Gastrocnemius medialis (tissue), 4 donors: ENCODE results near the gene PUS7L.

Experiments
- POLR2A ChIP-seq, 2 donors: fragments of 450-650 bp; IDR thresholded peaks; one replicate each; pipeline ENCODE4 v1.6.1; 2017; ENCODE audit warnings: antibody characterized with exemption in 2 of 2, mild to moderate bottlenecking in 2 of 2, moderate library complexity in 2 of 2
- TF ChIP-seq, protein P1 (sequence below), 5 experiments: fragments of 450-650 bp in 3 of 5; fragments of 200-600 bp in 2 of 5; sonication (generic) in 2 of 5; IDR thresholded peaks in 4 of 5; conservative IDR thresholded peaks in 1 of 5; 1 replicate in 4 of 5; 2 replicates in 1 of 5; pipeline ENCODE4 v1.5.1; 2016 to 2019; ENCODE audit warnings: antibody characterized with exemption in 5 of 5, mild to moderate bottlenecking in 3 of 5, moderate library complexity in 3 of 5

DNA sequence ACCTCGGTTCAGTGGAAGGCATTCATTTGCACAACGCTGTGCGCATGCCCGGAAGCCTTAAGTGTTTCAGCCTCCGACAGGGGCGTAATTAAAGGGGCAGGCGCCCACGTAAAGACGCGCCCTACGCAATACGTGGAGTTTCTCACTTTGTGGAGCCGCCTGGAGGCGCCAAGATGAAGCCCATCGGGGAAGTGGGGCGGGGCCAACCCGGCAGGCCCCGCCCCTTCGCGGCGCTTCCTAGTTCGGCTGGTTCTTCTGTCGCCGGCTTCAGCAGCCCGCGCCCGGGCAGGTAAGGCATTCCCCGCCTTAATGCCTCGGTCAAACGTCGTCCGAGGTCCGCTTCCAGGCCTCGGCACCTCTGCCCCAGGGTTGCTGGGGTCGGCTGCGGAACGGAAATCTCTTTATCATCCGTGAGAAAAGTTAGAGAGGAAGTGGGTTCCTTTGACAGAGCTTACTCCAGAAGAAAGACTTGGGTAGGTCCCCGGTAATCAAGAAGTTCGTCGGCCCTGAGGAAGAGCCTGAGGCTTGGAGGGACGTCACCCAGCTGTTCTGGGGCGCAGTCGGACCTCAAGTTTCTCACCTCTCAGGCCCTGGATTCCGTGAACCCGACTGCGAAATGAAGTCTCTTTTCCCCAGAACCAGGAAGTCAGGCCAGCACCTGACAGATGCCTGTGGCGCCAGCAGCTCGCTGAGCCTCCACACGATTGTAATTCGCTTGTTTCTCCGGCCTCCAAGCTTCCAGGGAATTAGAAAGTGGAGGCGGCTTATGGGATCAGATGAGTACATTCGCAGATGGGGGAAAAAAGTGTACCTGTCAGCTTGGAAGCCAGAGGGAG is at the start of gene PUS7L, which contains the start of gene IRAK4:
- TF ChIP-seq, protein P1, sequence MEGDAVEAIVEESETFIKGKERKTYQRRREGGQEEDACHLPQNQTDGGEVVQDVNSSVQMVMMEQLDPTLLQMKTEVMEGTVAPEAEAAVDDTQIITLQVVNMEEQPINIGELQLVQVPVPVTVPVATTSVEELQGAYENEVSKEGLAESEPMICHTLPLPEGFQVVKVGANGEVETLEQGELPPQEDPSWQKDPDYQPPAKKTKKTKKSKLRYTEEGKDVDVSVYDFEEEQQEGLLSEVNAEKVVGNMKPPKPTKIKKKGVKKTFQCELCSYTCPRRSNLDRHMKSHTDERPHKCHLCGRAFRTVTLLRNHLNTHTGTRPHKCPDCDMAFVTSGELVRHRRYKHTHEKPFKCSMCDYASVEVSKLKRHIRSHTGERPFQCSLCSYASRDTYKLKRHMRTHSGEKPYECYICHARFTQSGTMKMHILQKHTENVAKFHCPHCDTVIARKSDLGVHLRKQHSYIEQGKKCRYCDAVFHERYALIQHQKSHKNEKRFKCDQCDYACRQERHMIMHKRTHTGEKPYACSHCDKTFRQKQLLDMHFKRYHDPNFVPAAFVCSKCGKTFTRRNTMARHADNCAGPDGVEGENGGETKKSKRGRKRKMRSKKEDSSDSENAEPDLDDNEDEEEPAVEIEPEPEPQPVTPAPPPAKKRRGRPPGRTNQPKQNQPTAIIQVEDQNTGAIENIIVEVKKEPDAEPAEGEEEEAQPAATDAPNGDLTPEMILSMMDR (IDR thresholded peaks at IDR 0.05 in 4 of 5, conservative IDR thresholded peaks at IDR 0.05 in 1 of 5), result peak in 4 of 5 experiments; percentile 12 to 59 (median 38)
- TF ChIP-seq POLR2A (IDR thresholded peaks at IDR 0.05), result peak; percentile 61
